ENCODE results near the gene SUGP1. TPM values are rescaled to one million over a fixed set of nuclear protein-coding genes. Genes with fewer than 3 reads are reported as not detected.

The SUGP1 gene
- polyA plus RNA-seq, 1 of the 3 experiments (the other 2 are of a cell fraction), result 43.2 TPM

- 98% methylated on average over 11 of the region's 12 CpGs for WGBS (ENCODE audit: low lambda C conversion rate)
- CTCF ChIA-PET, result interaction anchor here (1.9 kb wide), 1 partner anchor 42 kb away, joined by 7 read pairs; no protein-coding TSS in a partner anchor
- H3K27ac ChIP-seq (ENCODE audit: low read depth in 2 of 2, low read length in 1 of 2), result no peak overlapping the region
- DNase-seq, result no peak
- no peaks in the 10 kb centered on the region for H3F3A ChIP-seq (replicated peaks; ENCODE audit: insufficient read depth)
- H3K4me2 ChIP-seq, result no peak overlapping the region
- H3K9me3 ChIP-seq, result no peaks in the 10 kb centered on the region
- no peaks in the 10 kb centered on the region for H3K27me3 ChIP-seq (ENCODE audit: insufficient read depth)
- peaks cover 0 to 17% of the 10 kb centered on the region in 2 experiments; a peak in 1 of 4 replicates for H3K4me1 ChIP-seq (ENCODE audit: control insufficient read depth in 1 of 2, insufficient read depth in 2 of 2, low read depth in 1 of 2, low read length in 1 of 2)
- no peaks in the 10 kb centered on the region for H4K20me1 ChIP-seq (ENCODE audit: insufficient read depth)
- peaks cover 0 to 55% of the 10 kb centered on the region in 2 experiments for H3K36me3 ChIP-seq (replicated peaks in 1 of 2; ENCODE audit: control insufficient read depth in 1 of 2, insufficient read depth in 2 of 2, low read length in 1 of 2)
- no peaks in the 10 kb centered on the region for H3K79me2 ChIP-seq (ENCODE audit: insufficient read depth)
- POLR2A ChIA-PET, result no interaction called here
- H3K9me2 ChIP-seq, result no peaks in the 10 kb centered on the region
- TF ChIP-seq PBX3 (IDR thresholded peaks at IDR 0.05), result no peak
- TF ChIP-seq GABPA (IDR thresholded peaks at IDR 0.05; ENCODE audit: low read depth), result no peak
- TF ChIP-seq MXI1 (IDR thresholded peaks at IDR 0.05; ENCODE audit: low read depth, low read length), result no peak
- TF ChIP-seq CTCF (IDR thresholded peaks at IDR 0.05), result no peak
- no peak for TF ChIP-seq ELF1 (IDR thresholded peaks at IDR 0.05)
- TF ChIP-seq RCOR1 (IDR thresholded peaks at IDR 0.05; ENCODE audit: low read length), result no peak
- no peak for TF ChIP-seq POLR2AphosphoS5 (IDR thresholded peaks at IDR 0.05; ENCODE audit: low read depth, low read length)
- no peak for TF ChIP-seq FOXJ3 (CRISPR knock-in tag; IDR thresholded peaks at IDR 0.05)
- TF ChIP-seq JUND (IDR thresholded peaks at IDR 0.05), result no peak
- no peak for TF ChIP-seq CHD2 (IDR thresholded peaks at IDR 0.05; ENCODE audit: low read length, partially characterized antibody)
- TF ChIP-seq TCF12 (IDR thresholded peaks at IDR 0.05), result no peak
- no peak for TF ChIP-seq EP300 (IDR thresholded peaks at IDR 0.05; ENCODE audit: borderline replicate concordance in 1 of 2, low read depth in 1 of 2, low read length in 1 of 2)
- no peak for TF ChIP-seq USF1 (IDR thresholded peaks at IDR 0.05; ENCODE audit: borderline replicate concordance, low read depth)
- no peak for TF ChIP-seq RAD21 (IDR thresholded peaks at IDR 0.05; ENCODE audit: low read length)
- TF ChIP-seq MAX (IDR thresholded peaks at IDR 0.05; ENCODE audit: low read depth), result no peak
- no peak for TF ChIP-seq TEAD4 (IDR thresholded peaks at IDR 0.05; ENCODE audit: borderline replicate concordance, insufficient read depth)
- no peak for TF ChIP-seq EZH2phosphoT487 (IDR thresholded peaks at IDR 0.05; ENCODE audit: borderline replicate concordance, low read depth)
- H3K9ac ChIP-seq, result no peak overlapping the region
- H2AFZ ChIP-seq (ENCODE audit: low read depth), result no peak overlapping the region
- no peak overlapping the region for H3K4me3 ChIP-seq (ENCODE audit: low read depth in 2 of 2, low read length in 1 of 2)
These were observed 19.7 kb downstream of the SUGP1 start for GRCh38 chr19:19300613-19301012.
